ENCODE results near the gene TCF15. TPM values are rescaled to one million over a fixed set of nuclear protein-coding genes. Genes with fewer than 3 reads are reported as not detected.
A peak's percentile ranks its signal among the peaks of the same experiment; 100 is the strongest.

TCF15 gene
- polyA plus RNA-seq, 12 donors: 1.8 to 4.5 (median 3.6) TPM; not detected in 2

DNA sequence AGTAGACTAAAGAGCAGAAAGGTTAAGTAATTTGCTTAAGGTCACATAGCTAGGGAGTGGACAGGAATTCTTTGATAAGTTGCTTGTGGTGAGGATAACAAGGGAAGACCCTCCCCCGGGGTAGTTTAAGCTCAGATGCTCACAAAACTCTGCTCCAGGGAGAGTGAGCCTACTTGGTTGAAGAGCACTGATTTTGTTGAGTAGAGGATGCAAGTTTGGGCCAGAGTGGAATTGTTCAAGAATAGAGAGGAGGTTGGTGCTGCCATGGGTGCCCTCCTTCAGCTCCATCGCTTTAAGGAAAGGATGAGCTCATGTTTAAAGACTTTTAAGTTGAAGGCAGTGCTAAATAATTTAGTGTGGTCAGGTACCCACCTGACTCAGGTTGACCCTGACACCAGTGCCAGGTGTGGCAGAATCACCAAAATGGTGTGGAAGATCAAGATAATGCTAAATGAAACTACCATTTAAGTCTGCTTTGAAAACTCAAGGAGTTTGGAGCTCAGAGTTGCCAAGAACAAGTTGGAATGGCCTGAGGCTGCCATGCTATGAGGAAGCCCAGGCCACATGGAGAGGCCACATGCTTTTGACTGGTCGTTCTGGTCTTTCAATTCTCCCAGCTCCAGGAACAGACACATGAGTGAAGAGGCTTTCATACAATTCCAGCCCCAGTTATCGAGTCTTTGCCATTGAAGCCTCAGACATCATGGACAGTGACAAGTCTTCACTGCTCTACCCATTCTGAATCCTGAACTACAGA is 8.0 kb upstream of the TCF15 start:
- DNase-seq: no peak

DNA sequence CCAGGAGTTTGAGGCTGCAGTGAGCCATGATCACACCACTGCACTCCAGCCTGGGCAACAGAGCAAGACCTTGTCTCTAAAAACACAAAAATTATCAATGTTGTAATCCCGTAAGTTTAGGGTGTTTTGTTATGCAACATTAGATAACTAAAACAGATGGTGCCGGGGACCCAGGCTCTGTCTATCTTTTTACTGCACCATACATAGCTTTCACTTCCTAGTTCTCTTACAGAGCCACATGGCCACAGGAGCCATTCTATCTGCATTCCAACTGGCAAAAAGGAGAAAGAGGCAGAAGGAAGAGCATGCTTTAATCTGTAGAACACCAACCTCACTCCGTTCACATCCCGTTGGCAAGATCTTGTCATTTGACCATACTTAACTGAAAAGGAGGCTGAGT is 5.4 kb upstream of the TCF15 start:
- DNase-seq: no peak

DNA sequence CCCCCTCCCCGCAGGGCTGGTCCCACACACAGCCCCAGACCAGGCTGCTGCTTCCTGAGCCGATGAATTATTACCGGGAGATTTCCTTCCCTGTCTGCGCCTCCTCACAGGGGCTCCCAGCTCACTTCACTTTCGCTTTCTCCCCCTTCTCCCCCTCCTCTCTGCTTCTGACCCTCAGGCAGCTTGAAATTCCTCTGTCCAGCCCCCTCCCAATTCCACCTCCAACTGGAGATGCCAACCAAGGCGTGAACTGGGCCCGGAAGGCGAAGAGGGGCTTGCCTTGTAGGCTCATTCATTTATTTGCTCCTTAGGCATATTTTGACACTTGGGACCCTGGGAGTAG is 1.7 kb upstream of the TCF15 start:
- no peak for DNase-seq

DNA sequence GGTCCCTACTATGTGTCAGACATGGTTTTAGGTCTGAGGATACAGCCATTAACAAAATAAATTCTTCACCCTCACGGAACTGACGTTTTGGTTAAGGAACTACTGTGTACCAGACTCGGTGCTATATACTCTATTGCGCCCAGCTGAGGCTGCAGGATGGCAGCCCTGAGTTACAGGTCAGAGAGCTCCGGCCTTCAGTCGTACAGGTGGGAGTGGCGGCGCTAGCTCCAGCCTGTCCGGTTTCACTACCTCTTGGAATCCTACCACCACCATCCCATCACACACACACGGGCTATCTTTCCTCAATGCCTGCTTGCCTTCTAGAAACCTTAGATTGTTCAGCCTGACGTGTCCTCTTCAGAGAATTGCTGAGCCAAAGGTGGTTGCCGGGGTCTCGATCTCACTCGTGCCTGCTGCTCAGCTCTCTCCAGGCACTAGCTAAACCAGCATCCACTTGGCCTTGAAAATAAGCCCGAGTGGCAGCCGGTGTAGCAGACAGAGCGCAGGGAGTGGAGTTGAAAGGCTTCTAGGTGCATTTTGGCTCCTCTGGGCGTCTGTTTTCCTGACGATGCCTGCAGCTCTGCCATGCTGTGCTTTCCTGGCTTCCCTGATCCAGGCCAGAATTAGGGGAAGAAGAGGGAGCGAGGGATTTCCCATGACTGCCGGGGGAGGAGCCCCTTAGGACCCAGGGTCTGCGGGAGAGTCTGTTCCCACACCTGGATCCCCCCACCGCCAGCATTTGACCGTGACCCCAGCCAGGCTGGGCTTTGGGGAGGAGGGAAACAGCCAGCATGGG is 1.1 kb upstream of the TCF15 start:
- no peak for DNase-seq

DNA sequence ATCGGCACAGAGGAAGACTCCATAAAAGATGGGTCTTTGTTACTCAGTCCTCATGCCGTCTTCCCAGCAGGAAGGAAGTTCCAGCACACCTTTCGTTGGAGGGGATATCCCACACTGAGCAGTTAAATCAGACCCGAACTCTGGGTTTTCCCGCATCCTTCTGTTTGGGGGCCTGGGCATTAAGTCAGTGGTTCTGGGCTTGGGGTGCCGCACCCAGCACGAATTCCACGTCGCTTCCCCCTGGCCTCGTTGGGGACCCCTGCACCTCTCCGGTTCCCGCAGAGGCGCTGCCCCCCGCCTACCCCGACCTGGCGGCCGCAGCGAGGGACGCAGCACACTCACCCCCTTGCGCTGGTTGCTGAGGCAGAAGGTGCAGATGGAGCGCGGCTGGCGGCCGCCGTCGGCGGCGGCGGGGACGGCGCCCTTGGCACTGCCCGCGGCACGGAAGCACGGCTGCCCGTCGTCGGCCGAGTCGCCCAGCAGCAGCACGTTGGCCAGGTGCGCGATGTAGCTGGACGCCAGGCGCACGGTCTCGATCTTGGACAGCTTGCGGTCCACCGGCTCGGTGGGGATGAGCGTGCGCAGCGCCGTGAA is 641 bp downstream of the TCF15 start:
- no peak for DNase-seq

DNA sequence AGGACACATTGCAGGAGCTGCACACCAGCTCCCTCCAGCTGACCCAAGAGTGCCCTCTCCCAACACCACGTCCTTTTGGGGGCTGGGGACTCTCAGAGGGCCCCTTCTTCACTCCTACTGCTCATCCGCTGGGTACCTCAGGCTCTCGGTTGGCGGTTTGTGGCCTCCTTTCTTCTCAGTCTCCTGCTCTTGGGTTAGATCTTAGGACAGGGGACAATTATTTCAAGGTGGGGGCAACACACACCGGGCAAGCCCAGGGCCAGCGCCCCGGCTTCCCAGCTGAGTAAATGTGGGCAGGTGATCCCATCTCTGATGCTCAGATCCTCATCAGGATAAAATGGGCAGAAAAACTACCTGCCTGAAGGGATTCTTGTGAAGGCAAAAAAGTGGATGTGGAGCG is 1.1 kb downstream of the TCF15 start:
- no peak for DNase-seq

DNA sequence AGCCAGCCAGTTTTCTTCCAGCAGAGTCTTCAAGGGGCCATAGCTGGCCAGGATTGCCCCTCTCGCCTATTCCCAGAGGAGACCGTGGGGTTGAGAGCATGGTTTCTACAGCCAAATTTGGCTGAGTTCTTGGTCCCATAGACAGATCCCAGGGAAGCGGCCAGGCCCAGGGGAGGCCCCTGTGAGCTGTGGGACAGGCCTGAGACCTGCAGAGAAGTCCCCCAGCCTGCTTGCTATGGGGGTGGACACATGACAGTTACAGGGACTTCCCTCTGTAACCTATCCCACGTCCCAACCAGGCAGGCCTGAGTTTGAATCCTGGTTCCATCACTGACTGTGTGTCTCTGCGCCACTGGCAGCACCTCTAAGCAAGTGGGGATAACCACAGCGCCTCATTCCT is 2.6 kb downstream of the TCF15 start:
- no peak for DNase-seq

DNA sequence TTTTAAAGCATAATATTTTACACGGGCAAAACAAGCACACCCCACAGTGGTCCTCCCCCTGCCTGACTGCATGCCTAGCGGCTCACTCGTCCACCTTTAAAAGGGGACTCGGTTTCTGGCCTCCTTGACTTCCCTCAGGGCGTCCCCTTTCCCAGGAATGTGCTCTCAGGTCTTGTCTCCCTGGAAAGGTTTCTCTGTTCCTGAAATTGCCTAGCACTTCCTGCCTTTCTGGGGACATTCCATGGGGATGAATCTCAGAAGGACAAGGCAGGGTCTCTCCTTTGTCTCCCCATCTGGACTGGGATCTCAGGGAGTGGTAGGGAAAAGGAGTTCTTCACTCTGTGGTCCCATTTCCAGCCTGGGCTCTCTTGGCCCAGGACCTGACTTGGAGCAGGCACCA is 4.9 kb downstream of the TCF15 start:
- DNase-seq: no peak

DNA sequence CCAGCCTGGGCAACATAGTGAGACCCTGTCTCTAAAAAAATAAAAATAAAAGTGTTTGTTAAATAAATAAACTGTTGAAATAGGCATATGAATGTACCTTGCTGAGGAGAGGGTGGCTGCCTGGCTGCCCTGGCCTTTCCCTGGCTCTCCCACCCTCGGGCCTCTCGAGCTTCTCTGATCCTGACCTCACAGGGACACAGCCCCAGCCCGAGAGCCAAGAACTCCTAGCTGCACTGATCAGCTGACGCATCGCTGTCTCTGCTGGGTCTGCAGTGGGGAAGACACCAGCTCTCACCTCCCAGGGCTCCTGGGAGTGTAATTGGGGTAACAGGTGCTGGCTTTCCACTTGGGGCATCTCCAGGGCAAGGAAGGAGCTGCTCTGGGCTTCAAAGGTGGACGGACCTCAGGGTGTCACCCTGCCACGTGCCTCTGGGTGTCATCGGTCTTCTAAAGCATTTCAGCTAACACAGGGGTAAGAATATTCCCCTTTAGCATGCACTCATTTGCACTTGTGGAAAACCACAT is 6.9 kb downstream of the TCF15 start:
- no peak for DNase-seq

DNA sequence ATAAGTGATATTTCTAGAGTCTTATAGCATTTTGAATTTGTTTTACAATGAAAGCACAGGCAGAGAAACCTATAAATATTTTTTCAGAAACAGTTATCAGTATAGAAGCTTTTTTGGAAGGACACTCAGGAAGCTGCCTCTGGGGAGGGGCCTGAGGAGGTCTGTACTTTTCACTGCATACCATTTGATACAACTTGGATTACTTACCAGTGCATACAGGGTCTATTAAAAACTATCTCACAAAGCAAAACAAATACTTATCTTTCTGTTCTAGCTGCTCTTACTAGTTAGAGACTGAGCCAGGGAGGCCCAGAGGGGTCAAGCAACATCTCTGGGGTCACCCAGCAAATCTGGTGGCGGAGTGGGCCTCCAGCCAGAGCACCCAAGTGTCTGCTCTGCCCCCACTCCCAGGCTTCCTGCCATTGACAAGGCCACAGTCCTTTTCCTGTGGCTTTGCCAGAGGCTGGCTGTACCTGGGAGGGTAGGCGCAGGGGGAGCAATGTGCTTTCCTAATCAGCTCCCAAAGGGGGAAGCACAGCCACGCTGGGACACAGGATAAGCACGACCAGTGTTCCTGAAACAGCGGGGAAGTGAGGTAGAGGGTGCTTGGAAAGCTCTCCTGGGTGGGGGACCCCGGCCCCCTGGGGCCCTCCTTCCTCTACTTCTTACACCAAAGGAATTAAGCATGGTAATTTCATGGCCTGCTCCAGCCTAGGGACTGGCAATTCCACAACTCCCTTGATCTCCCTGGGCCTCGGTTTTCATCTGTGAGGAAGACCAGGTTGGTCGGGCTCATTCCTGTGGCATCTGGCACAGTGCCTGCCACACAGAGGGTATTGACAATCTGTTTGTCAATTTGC is 7.8 kb downstream of the TCF15 start:
- no peak for DNase-seq

DNA sequence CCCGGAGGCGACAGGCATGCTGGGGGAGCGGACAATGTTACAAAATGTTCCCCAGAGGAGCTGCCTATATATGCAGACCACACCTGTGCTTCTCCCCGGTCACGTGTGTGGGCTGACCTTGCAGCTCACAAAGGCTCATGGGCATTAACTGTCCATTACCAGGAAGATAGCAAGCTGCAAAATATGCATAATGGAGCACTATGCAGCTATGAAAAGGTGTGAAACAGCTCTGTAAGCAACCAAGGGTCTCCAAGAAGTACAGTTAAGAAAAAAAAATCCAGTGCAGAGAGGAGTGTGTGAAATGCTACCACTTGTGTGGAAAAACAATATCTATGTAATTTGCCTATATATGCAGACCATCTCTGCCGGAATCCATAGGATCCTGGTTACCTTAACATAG is 9.4 kb downstream of the TCF15 start:
- no peak for DNase-seq

DNA sequence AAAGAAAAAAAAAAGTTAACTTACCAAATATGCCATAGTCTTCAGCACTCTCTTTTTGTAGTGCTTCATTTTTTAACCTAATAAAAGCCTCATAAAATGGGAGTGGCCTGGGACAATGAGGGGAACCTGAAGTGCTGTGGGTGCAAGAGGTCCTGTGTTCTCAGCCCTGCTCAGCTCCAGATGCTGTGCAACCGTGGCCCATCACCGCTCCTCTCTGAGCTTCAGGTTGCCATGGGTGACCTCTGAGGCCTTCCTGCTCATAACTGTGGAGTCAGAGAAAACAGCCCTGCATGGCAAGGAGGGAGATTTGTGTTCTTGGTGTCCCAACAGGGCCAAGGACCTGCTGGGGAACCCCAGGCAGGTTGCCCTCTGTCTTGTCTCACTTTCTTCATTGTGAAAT is 10.0 kb downstream of the TCF15 start:
- no peak for DNase-seq

DNA sequence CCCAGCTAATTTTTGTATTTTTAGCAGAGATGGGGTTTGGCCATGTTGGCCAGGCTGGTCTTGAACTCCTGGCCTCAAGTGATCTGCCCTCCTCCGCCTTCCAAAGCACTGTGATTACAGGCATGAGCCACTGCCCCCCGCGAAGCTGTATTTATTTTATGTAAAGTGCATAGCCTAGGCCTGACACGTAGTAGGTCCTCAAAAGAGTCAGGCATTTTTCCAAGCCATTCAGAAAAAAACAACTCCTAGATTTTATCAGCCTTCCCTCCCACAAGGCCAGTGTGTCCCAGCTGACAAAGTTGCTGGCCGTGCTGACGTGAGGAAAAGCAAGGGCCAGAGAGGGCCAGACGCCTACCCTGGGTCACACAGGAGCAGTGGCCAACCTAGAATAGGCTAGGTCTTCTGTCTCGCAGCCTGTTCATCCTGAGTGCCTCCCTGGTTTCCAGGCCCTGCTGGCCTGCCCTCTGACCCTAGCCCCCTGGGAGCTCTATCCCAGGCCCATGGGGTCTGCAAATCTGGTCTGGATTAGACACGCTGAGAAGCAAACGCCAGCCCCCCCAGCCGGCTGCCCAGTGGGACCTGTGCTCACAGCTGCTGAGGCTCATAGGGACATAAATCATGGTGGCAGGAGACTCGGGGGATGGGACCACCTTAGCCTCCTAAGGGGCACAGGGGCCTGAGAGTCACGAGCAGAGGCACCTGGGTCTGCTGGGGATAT is 11.8 kb downstream of the TCF15 start:
- DNase-seq: no peak

DNA sequence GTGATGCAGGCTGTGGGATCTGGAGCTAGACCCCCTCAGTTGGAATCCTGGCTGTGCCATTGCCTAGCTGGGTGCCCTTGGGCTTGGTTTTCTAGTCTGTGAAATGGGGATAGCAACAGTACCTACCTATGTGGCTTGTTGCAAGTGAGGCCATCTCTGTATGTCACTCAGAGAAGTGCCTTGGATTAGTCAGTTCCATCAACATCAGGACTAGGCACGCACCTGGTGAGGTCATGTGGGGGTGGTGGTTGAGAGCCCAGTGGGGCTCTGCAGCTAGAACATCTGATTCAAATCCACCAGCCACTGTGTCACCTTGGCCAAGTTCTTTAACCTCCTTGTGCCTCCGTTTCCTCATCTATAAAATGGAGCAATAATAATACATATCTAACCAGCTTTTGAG is 12.5 kb downstream of the TCF15 start:
- DNase-seq: no peak

DNA sequence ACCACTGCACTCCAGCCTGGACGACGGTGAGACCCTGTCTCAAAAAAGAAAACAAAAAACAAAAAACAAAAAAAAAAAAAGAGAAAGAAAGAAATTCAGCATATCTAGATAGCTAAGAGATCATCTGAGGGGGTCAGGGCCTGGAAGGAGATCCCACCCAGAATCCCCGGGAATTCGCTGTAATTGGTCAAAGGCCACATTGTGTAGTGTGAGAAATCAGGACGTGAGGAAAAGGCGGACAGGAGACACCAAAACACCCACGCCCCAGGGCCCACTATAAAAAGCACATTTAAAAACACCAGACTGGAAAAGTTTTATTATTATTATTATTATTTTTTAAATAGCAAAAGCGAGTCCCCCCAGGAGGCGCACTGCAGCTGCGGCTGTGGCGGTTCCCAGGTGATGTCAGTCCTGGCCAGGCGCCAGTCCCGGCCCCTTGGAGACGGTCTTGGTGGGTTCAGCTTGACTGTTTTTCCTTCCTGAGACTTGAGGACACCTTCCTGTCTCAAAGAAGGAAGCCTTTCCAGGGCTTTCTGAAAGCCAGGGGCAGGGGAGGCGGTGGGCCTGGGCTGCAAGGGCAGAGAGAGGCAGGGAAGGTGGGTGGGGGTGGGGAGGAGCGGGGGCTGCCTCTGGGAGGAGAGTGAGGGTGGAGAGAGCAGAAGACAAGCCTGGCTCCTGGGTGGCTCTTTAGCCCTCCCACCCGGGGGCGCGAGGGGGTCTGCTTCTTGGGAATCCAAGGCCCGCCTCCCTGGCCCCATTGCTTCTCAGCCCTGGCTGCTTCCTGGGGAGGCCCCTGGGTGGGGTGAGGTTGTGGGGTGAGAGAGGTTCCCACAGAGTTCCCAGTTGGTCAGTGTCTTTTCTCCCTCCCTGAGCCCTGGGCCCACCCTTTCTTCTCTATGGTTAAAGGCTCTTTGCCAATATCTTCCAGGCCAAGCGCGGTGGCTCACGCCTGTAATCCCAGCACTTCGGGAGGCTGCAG is 14.5 kb downstream of the TCF15 start:
- peak; percentile 85 for DNase-seq

DNA sequence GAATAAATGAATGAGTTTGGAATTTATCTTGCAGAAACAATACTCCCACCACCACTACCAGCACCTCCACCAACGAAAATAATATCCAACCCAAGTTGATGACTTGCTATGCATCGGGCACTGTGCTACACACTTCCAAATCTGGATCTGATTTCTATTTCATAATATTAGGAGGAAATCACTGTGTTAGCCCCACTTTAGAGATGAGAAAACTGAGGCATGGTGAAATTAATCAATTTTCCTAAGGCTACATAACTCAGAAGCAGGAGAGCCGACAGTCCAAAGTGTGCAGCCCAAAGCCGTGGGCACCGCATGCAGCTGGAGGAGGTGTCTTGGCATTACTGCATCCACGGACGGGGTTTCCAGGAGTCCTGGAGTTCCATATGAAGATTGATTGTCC is 17.6 kb downstream of the TCF15 start:
- no peak for DNase-seq

DNA sequence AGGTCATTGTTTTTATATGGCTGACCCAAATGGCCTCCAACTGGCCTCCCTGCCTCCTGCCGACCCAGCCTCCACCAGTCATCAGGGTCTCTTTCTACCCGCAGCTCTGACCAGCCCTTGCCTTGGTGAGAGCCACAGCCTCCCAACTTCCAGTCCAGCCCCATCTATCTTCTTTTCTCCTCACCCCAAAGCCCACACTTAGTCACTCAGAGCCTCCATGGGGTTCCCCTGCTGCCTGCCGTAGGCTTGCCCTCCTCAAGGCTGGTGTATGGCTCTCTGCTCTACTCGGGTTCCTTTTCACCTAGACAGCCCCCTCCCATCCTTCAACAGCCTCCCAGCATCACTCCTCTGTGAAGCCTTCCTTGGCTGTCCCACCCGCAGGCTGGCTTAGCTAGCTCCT is 18.2 kb downstream of the TCF15 start:
- DNase-seq: no peak

DNA sequence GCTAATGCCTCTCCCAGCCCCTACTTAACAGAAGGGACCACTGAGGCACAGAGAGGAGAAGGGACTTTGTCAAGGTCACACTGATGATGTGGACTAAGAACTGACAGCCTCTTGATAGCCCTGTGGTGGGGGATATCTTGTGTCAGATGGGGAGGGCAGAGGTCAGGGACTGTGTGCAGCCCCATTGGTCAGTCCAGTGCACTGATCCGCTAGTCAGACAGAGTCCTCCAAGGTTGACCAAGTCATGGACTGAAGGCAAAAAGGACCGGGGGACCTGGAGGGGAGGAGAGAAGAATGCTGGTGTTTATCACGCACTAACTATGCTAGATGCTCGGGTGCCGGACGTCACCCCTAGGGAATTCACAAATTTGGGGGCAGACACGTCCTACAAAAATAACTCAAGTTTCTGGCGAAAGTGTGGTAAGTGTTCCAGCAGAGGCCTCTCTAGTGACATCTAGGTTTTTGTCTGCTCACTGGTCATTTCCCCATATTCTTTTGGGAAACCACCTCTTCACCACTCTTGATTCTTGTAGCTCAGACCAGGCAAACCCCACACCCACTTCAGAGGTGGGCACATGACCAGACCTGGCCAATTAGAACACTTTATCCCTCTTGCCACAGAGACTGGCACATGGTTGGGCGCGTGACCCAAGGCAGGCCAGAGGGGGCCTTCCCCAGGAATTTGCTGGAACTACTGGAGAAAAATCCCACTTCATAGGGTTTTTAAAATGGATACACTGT is 21.0 kb downstream of the TCF15 start:
- no peak for DNase-seq

DNA sequence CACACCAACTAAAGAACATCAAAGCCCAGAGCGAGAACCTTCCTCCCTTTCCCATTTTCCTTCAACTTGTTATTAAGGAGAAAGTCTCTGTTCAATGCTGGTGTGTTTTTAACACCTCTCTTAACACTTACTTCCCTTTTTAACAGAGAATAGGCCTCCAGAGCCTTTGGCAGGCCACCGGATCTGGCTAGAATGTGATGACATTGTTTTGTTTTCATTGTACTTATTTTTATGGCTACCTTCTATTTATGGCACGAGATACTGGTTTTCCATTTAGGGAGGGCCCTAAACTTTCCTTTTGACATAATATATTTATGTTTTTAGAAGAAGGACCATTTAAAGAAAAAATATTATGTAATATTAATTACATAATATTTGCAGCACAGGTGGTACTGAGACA is 21.6 kb downstream of the TCF15 start:
- no peak for DNase-seq

Measured in muscle of arm (tissue), 12 donors.